ENCODE data around the gene C6orf15.

DNA sequence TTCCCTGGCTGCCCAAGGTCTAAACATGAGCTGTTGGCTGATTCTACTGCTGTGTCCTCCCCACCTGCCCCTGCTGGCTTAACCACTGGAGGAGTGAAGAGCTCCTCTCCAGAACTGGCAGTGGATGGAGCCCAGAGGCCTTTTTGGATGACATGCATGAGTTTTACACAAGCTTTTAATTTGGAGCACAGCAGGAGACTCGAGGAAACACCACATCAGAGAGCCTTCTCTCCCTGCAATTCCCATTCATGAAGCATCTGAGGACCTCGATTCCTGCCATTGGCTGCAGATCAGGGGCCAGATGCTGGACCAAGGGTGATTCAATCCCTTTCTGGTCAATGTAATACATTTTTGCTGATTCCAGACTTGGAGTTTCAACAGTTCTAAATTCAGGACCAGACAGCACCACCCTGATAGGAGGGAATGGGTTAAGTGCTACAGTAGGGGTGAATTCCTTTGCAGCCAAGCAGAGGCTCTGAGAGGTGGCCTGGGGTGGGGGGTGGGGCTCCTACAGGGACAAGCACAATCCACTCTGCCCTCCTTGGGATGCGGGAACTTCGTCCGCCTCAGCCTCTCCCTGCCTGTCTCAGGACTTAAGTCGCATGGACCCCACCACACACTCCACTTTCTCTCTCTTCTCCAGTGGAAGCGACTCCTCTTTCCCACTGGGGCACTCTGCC is 1.6 kb upstream of the C6orf15 start:
- TF ChIP-seq, protein P1, sequence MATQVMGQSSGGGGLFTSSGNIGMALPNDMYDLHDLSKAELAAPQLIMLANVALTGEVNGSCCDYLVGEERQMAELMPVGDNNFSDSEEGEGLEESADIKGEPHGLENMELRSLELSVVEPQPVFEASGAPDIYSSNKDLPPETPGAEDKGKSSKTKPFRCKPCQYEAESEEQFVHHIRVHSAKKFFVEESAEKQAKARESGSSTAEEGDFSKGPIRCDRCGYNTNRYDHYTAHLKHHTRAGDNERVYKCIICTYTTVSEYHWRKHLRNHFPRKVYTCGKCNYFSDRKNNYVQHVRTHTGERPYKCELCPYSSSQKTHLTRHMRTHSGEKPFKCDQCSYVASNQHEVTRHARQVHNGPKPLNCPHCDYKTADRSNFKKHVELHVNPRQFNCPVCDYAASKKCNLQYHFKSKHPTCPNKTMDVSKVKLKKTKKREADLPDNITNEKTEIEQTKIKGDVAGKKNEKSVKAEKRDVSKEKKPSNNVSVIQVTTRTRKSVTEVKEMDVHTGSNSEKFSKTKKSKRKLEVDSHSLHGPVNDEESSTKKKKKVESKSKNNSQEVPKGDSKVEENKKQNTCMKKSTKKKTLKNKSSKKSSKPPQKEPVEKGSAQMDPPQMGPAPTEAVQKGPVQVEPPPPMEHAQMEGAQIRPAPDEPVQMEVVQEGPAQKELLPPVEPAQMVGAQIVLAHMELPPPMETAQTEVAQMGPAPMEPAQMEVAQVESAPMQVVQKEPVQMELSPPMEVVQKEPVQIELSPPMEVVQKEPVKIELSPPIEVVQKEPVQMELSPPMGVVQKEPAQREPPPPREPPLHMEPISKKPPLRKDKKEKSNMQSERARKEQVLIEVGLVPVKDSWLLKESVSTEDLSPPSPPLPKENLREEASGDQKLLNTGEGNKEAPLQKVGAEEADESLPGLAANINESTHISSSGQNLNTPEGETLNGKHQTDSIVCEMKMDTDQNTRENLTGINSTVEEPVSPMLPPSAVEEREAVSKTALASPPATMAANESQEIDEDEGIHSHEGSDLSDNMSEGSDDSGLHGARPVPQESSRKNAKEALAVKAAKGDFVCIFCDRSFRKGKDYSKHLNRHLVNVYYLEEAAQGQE (IDR thresholded peaks at IDR 0.05; ENCODE audit: low read depth) = no peak
- TF ChIP-seq, protein P2, sequence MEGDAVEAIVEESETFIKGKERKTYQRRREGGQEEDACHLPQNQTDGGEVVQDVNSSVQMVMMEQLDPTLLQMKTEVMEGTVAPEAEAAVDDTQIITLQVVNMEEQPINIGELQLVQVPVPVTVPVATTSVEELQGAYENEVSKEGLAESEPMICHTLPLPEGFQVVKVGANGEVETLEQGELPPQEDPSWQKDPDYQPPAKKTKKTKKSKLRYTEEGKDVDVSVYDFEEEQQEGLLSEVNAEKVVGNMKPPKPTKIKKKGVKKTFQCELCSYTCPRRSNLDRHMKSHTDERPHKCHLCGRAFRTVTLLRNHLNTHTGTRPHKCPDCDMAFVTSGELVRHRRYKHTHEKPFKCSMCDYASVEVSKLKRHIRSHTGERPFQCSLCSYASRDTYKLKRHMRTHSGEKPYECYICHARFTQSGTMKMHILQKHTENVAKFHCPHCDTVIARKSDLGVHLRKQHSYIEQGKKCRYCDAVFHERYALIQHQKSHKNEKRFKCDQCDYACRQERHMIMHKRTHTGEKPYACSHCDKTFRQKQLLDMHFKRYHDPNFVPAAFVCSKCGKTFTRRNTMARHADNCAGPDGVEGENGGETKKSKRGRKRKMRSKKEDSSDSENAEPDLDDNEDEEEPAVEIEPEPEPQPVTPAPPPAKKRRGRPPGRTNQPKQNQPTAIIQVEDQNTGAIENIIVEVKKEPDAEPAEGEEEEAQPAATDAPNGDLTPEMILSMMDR (IDR thresholded peaks at IDR 0.05 in 2 of 3, conservative IDR thresholded peaks at IDR 0.05 in 1 of 3; ENCODE audit: borderline replicate concordance in 1 of 3, insufficient read depth in 1 of 3, low read depth in 2 of 3, low read length in 2 of 3) = no peak
- TF ChIP-seq POLR2A (IDR thresholded peaks at IDR 0.05; ENCODE audit: borderline replicate concordance, extremely low read depth, insufficient read depth, insufficient read length) = no peak
